H7 (cell line): ENCODE results near the gene GRID2. TPM values are rescaled to one million over a fixed set of nuclear protein-coding genes. Genes with fewer than 3 reads are reported as not detected.

Experiments
- DNase-seq: peaks from one replicate; pipeline ENCODE4 v3.0.0; 2012
- H3K27me3 ChIP-seq: 2 replicates; pipeline ENCODE4 v1.6.0; 2011; ENCODE audit warnings: mild to moderate bottlenecking, low read length; ENCODE audit not compliant: control insufficient read depth, insufficient read depth
- H3K36me3 ChIP-seq: replicated peaks from 2 replicates; pipeline ENCODE4 v1.5.1; 2011; ENCODE audit warnings: low read length; ENCODE audit not compliant: control insufficient read depth, insufficient read depth
- H3K4me3 ChIP-seq: 2 replicates; pipeline ENCODE4 v1.5.1; 2011; ENCODE audit warnings: low read depth, mild to moderate bottlenecking, control low read depth, low read length, moderate library complexity; ENCODE audit not compliant: insufficient read depth
- total RNA-seq: library from RNA; depleted of rRNA; stranded (reverse); fragments of >200 nt; shearing (Covaris generic); gene quantifications from 2 replicates; pipeline ENCODE4 v1.2.3, GENCODE V29; 2014

Gene GRID2
- total RNA-seq, 1 experiment from 2014 or later, result 19.1 TPM

DNA sequence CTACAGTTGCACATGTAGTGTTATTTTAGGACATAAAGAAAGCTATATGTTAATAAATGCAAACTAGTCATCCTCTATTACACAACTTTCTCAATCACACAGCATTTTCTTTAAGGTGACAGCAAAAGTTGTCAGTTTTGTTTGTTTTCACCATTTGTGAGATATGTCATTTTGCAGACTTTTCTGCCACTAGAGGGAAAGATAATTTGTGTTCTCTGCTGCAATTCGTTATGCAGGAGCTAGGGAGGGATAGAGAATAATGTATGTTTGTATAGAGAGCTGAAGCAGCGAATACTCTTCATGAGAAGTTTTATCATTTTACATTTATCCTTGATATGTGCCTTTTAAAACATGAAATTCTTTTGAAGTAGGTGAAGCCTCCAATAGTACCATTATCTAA lies 854.2 kb downstream of the GRID2 start:
- no peak overlapping the region for H3K4me3 ChIP-seq
- H3K27me3 ChIP-seq, result no peaks in the 10 kb centered on the region
- H3K36me3 ChIP-seq, result no peaks in the 10 kb centered on the region
- no peak for DNase-seq

DNA sequence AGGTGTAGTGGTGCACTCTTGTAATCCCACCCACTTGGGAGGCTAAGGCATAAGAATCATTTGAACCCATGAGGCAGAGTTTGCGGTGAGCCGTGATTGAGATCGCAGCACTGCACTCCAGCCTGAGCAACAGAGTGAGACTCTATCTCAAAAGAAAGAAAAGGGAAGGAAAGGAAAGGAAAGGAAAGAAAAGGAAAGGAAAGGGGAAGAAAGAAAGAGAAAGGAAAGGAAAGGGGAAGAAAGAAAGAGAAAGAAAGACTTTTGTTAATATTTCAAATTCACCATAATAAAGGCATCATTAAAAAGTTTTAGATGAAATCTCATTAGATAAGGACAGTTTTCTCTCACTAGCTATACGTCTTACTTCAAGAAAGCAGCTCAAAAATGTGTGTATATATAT lies 864.3 kb downstream of the GRID2 start:
- no peak for DNase-seq
- H3K27me3 ChIP-seq, result no peaks in the 10 kb centered on the region
- H3K4me3 ChIP-seq, result no peak overlapping the region
- no peaks in the 10 kb centered on the region for H3K36me3 ChIP-seq

- H3K36me3 ChIP-seq, result no peaks in the 10 kb centered on the region
- no peak for DNase-seq
- H3K27me3 ChIP-seq, result no peaks in the 10 kb centered on the region
- no peak overlapping the region for H3K4me3 ChIP-seq
Observed at GRCh38 chr4:93169966-93170365, 866.2 kb downstream of the GRID2 start.

GRCh38 chr4:93174598-93174997 lies 870.8 kb downstream of the GRID2 start:
- H3K27me3 ChIP-seq, result no peaks in the 10 kb centered on the region
- no peak for DNase-seq
- no peak overlapping the region for H3K4me3 ChIP-seq
- H3K36me3 ChIP-seq, result no peaks in the 10 kb centered on the region

- Histone ChIP-seq H3K4me3 (no peak overlapping the region), H3K36me3 (no peaks in the 10 kb centered on the region), H3K27me3 (no peaks in the 10 kb centered on the region)
- DNase-seq, result no peak
Observed at GRCh38 chr4:93178279-93178678, 874.5 kb downstream of the GRID2 start.

- no peaks in the 10 kb centered on the region for H3K36me3 ChIP-seq
- H3K4me3 ChIP-seq, result no peak overlapping the region
- DNase-seq, result no peak
- H3K27me3 ChIP-seq, result no peaks in the 10 kb centered on the region
Observed at GRCh38 chr4:93179044-93179443, 875.3 kb downstream of the GRID2 start.

GRCh38 chr4:93182722-93183121 lies 879.0 kb downstream of the GRID2 start:
- DNase-seq, result no peak
- no peak overlapping the region for H3K4me3 ChIP-seq
- no peaks in the 10 kb centered on the region for H3K27me3 ChIP-seq
- H3K36me3 ChIP-seq, result no peaks in the 10 kb centered on the region

DNA sequence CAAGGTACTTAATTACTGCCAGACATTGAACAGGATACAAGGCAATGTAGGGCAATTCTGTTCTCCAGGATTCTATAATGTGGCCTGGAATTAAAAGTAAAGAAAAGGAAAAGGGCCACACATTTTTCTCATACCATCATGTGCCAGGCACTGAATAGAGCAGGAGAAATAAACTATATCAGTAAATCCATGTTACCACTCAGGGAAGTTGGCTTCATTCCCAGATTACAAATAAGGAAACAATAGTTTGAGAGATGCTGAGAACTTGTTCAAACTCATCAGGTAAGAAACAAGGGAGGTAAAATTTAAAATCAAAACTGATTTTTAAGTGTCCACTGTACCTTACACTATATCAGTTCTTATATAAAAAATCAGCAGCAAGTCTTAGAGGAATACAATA lies 879.8 kb downstream of the GRID2 start:
- no peak overlapping the region for H3K4me3 ChIP-seq

GRCh38 chr4:93184053-93184452 lies 880.3 kb downstream of the GRID2 start:
- DNase-seq, result no peak
- Histone ChIP-seq H3K4me3 (no peak overlapping the region), H3K27me3 (no peaks in the 10 kb centered on the region), H3K36me3 (no peaks in the 10 kb centered on the region)

More for the DNA sequence above, 879.8 kb downstream of the GRID2 start:
- no peaks in the 10 kb centered on the region for H3K36me3 ChIP-seq
- no peaks in the 10 kb centered on the region for H3K27me3 ChIP-seq
- DNase-seq, result no peak

DNA sequence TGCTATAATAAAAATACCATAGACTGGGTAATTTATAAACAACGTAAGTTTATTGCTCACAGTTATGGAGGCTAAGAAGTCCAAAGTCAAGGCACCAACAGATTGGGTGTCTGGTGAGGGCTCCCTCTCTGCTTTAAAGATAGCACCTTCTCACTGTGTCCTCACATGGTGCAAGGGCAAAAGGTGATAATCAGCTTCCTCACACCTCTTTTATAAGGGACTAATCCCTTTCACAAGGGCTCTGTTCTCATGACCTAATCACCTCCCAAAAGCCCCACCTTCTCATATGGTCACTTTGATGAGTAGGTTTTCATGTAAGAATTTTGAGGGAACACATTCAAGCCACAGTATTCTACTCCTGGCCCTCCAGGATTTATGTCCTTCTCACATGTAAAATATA lies 883.1 kb downstream of the GRID2 start:
- DNase-seq, result no peak
- Histone ChIP-seq H3K27me3 (no peaks in the 10 kb centered on the region), H3K4me3 (no peak overlapping the region), H3K36me3 (no peaks in the 10 kb centered on the region)

DNA sequence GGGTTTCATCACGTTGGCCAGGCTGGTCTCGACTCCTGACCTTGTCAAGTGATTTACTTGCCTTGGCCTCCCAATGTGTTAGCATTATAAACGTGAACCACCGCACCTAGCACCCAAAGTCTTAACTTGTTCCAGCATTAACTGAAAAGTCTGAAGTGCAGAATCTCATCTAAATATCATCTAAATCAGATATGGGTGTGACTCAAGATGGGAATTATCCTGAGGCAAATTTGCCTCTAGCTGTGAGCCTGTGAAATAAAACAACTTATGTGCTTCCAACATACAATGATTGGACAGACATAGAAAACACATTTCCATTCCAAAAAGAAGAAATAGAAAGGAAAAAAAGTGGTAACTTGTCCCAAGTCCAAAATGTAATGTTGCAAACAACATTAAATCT lies 883.7 kb downstream of the GRID2 start:
- DNase-seq, result no peak
- no peaks in the 10 kb centered on the region for H3K36me3 ChIP-seq
- H3K27me3 ChIP-seq, result no peaks in the 10 kb centered on the region
- no peak overlapping the region for H3K4me3 ChIP-seq

DNA sequence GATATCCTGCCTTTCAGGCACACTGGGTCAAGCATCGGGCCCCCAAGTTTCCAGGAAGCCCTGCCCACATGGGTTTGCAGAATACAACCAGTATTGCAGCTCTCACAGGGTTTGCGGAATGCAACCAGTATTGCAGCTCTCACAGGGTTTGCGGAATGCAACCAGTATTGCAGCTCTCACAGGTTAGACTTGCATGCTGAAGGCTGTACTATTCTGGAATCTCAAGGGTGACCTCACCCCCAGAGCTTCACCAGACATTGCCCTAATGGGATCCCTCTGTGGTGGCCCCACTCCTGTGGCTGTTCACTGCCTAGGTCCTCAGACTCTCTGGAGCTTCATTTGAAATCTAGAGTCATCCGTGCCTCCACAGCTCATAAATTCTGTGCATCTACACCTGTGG lies 884.1 kb downstream of the GRID2 start:
- DNase-seq, result no peak
- Histone ChIP-seq H3K27me3 (no peaks in the 10 kb centered on the region), H3K4me3 (no peak overlapping the region), H3K36me3 (no peaks in the 10 kb centered on the region)

DNA sequence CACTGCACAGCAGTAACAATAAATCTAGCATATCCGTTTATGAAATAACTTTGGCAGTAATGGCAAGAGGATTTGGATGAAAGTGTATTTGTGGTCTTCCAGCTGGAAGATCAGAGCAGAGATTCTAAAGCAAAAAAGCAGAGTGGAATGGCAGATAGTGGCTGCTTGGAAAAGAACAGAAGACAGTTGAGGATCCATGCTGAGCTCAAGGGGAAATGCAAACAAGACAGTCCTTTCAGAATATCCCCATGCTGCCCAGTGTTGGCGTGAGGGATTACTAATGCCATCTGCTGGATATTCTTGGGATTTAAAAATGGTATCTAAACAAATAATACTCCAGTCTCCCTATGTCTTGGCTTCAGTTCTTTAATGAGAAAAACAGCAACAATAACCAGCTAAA lies 895.7 kb downstream of the GRID2 start:
- H3K27me3 ChIP-seq, result no peaks in the 10 kb centered on the region
- no peaks in the 10 kb centered on the region for H3K36me3 ChIP-seq
- DNase-seq, result peak; percentile 66
- no peak overlapping the region for H3K4me3 ChIP-seq

DNA sequence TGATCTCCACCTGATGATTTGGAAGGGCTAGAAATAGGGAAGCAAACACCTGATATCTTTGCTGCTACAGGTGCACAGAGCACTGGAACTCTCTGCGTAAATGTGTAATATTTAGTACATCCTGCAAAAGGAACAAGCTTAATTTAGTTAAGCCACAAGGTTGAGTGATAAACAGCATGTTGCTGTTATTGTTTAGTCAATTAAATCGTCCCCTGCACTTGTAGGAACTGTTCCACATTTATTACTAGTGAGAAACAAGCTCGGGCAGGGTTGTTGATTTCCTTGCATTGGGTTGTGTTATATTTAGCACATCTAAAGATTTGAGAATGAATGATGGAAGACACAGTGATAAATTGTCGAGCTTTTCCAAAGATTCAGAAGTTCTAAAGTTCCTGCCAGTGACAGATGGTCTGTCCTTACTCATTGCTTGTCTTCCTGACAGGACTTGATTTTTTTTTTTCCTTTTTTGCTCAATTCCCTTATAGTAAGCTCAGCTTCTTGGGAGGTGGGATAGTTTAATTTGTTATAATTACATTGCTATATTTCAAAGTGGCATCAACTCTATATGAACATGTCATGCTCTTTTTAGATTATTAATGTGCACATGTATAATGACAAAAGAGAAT lies 897.8 kb downstream of the GRID2 start:
- H3K4me3 ChIP-seq, result no peak overlapping the region
- DNase-seq, result no peak

DNA sequence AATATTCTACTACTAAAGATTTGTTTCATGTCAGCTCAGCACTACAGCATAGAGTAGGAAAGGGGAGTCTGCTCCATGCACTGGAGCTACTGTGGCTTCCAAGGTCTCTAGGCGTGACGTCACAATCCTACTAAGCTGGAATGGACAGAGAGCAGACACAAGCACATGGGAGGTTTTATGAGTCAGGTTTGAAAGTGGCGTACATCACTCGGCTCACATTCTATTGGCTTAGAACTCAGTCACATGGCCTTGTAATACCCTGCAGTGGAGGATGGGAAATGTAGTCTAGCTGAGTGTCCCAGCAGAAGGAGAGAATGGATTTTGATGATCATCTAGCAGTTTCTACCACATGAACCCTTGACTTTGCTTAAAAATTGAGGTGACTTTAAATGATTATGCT lies 899.9 kb downstream of the GRID2 start:
- peak; percentile 12 for DNase-seq

More for the DNA sequence above, 897.8 kb downstream of the GRID2 start:
- no peaks in the 10 kb centered on the region for H3K27me3 ChIP-seq
- H3K36me3 ChIP-seq, result no peaks in the 10 kb centered on the region

GRCh38 chr4:93212250-93212649 lies 908.5 kb downstream of the GRID2 start:
- no peak for DNase-seq
- Histone ChIP-seq H3K4me3 (no peak overlapping the region), H3K36me3 (no peaks in the 10 kb centered on the region)

More for the DNA sequence above, 899.9 kb downstream of the GRID2 start:
- H3K4me3 ChIP-seq, result no peak overlapping the region
- H3K27me3 ChIP-seq, result no peaks in the 10 kb centered on the region
- H3K36me3 ChIP-seq, result no peaks in the 10 kb centered on the region

More at GRCh38 chr4:93212250-93212649, 908.5 kb downstream of the GRID2 start:
- H3K27me3 ChIP-seq, result no peaks in the 10 kb centered on the region
